ENCODE data around the gene GSE1.

GSE1 gene

GRCh38 chr16:85637061-85637807 lies 24.1 kb downstream of the GSE1 start:
- no peak for DNase-seq

- DNase-seq: no peak
Observed at GRCh38 chr16:85637808-85638647, 24.9 kb downstream of the GSE1 start.

- DNase-seq: no peak
Observed at GRCh38 chr16:85638695-85639409, 25.7 kb downstream of the GSE1 start.

- DNase-seq: no peak
Observed at GRCh38 chr16:85639529-85640253, 26.6 kb downstream of the GSE1 start.

- no peak for DNase-seq
Observed at GRCh38 chr16:85640254-85640558, 27.1 kb downstream of the GSE1 start.

GRCh38 chr16:85640585-85640984 lies 27.5 kb downstream of the GSE1 start:
- no peak for DNase-seq

GRCh38 chr16:85641305-85641704 lies 28.2 kb downstream of the GSE1 start:
- no peak for DNase-seq

- DNase-seq: no peak
Observed at GRCh38 chr16:85641776-85642176, 28.7 kb downstream of the GSE1 start.

GRCh38 chr16:85642762-85643358 lies 29.7 kb downstream of the GSE1 start:
- no peak for DNase-seq

- DNase-seq: no peak
Observed at GRCh38 chr16:85643631-85644030, 30.5 kb downstream of the GSE1 start.

- DNase-seq: no peak
Observed at GRCh38 chr16:85644093-85644712, 31.1 kb downstream of the GSE1 start.

GRCh38 chr16:85645021-85645589 lies 32.0 kb downstream of the GSE1 start:
- DNase-seq: no peak

GRCh38 chr16:85646358-85646907 lies 33.3 kb downstream of the GSE1 start:
- DNase-seq: no peak

- DNase-seq: no peak
Observed at GRCh38 chr16:85646976-85647375, 33.9 kb downstream of the GSE1 start.

- DNase-seq: no peak
Observed at GRCh38 chr16:85648070-85648714, 35.1 kb downstream of the GSE1 start.

GRCh38 chr16:85648805-85649204 lies 35.7 kb downstream of the GSE1 start:
- DNase-seq: no peak

- no peak for DNase-seq
Observed at GRCh38 chr16:85649411-85650134, 36.5 kb downstream of the GSE1 start.

- no peak for DNase-seq
Observed at GRCh38 chr16:85650135-85650843, 37.2 kb downstream of the GSE1 start.

GRCh38 chr16:85650844-85651628 lies 37.9 kb downstream of the GSE1 start:
- no peak for DNase-seq
